ENCODE data around the gene PTEN. TPM values are rescaled to one million over a fixed set of nuclear protein-coding genes. Genes with fewer than 3 reads are reported as not detected.
"Not testable (repeated sequence)": the region's sequence is repeated elsewhere in the genome, so short reads cannot be mapped to it uniquely, and the experiment has no call there.

PTEN gene
- total RNA-seq, 1 donor, result 132 TPM

DNA sequence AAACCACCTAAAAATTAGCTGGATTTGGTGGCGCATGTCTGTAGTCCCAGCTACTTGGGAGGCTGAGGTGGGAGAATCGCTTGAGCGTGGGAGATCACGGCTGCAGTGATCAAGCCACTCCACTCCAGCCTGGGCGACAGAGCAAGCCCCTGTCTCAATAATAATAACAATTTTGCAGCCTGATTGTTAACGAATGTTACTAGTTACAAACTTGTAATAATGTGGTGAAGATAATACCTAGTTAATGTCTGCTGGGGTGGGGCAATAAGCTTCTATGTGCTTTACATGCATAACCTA lies 44.2 kb upstream of the PTEN start:
- no peak for DNase-seq (ENCODE audit: low read depth)
- TF ChIP-seq, protein P1, sequence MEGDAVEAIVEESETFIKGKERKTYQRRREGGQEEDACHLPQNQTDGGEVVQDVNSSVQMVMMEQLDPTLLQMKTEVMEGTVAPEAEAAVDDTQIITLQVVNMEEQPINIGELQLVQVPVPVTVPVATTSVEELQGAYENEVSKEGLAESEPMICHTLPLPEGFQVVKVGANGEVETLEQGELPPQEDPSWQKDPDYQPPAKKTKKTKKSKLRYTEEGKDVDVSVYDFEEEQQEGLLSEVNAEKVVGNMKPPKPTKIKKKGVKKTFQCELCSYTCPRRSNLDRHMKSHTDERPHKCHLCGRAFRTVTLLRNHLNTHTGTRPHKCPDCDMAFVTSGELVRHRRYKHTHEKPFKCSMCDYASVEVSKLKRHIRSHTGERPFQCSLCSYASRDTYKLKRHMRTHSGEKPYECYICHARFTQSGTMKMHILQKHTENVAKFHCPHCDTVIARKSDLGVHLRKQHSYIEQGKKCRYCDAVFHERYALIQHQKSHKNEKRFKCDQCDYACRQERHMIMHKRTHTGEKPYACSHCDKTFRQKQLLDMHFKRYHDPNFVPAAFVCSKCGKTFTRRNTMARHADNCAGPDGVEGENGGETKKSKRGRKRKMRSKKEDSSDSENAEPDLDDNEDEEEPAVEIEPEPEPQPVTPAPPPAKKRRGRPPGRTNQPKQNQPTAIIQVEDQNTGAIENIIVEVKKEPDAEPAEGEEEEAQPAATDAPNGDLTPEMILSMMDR (IDR thresholded peaks at IDR 0.05; ENCODE audit: insufficient read depth, low read length), result no peak
- no peak overlapping the region for H3K4me3 ChIP-seq (ENCODE audit: low read depth, low read length)

DNA sequence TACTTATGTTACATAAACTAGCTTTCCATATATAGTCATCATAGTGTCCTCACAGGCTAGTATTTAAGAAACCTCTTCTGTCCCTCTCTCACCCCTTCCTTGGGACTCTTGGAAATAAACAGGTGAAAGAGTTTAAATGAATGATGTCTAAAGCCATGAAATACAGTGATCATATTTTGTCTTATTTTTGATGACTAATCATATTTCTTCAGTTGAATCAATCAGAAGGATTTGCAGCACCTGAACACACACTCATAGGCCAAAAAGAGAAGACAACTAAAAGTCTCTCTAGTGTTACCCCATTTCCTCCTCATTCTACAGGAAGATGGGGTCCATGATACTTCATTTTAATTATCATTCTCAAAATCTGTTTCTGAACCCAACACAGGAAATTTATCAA lies 36.8 kb upstream of the PTEN start:
- H3K4me3 ChIP-seq (ENCODE audit: low read depth, low read length), result no peak overlapping the region
- DNase-seq (ENCODE audit: low read depth), result no peak
- TF ChIP-seq, protein P1 (IDR thresholded peaks at IDR 0.05; ENCODE audit: insufficient read depth, low read length), result no peak

DNA sequence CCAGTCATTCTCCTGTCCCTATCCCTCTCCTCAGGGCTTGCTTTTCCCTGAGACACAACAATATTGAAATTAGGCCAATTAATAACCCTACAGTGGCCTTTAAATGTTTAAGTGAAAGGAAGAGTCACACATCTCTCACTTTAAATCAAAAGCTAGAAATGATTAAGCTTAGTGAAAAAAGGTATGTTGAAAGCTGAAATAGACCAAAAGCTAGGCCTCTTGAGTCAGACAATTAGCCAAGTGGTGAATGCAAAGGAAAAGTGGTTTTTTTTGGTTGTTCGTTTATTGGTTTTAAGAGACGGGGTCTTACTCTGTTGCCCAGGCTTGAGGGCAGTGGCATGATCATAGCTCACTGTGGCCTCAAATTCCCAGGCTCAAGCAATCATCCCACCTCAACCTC lies 35.7 kb upstream of the PTEN start:
- no peak overlapping the region for H3K4me3 ChIP-seq (ENCODE audit: low read depth, low read length)
- TF ChIP-seq, protein P1 (IDR thresholded peaks at IDR 0.05; ENCODE audit: insufficient read depth, low read length), result no peak
- no peak for DNase-seq (ENCODE audit: low read depth)

DNA sequence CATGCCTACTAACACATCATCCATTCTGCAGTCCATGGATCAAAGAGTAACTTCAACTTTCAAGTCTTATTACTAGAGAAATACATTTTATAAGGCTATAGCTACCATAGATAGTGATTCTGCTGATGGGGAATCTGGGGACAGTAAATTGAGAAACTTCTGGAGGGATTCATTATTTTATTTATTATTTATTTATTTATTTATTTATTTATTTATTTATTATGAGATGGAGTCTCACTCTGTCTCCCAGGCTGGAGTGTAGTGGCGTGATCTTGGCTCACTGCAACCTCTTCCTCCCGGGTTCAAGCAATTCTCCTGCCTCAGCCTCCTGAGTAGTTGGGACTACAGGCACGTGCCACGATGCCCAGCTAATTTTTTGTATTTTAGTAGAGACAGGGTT lies 34.4 kb upstream of the PTEN start:
- not testable (repeated sequence) for H3K4me3 ChIP-seq (ENCODE audit: low read depth, low read length); DNase-seq (ENCODE audit: low read depth)

DNA sequence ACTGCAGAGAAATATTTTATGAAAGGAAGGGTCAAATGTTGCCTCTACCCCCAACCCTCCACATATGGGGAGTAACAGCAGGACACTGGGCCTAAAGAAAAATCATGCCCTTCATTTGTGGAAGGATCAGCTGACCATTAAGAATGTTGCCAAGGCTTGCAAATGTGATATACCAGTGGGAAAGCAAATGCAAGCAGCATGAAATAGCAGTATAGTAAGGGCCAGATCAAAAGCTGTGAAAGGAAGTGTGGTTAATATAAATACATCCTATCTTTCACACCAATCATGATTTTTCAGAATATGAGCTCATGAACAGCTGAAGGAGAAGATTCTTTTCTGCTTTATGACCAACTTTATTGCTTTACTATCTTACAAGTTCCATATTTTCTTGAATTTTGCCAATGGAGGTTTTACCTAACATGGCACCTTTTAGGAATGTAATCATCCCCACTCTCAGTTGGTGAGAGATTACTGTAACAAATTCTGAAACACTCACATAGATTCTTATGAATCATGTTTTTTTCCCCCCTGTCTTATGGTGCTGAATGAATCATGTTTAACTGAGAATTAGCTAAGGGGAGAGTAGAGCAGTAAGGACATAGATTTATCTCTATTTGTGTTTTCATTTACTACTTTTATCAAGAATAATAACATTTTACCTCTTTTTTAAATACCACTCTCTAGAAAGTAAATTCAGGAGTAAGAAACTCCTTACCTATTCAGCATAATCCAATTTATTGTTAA lies 33.3 kb upstream of the PTEN start:
- no peak overlapping the region for H3K4me3 ChIP-seq (ENCODE audit: low read depth, low read length)
- TF ChIP-seq, protein P1 (IDR thresholded peaks at IDR 0.05; ENCODE audit: insufficient read depth, low read length), result no peak
- DNase-seq (ENCODE audit: low read depth), result no peak

DNA sequence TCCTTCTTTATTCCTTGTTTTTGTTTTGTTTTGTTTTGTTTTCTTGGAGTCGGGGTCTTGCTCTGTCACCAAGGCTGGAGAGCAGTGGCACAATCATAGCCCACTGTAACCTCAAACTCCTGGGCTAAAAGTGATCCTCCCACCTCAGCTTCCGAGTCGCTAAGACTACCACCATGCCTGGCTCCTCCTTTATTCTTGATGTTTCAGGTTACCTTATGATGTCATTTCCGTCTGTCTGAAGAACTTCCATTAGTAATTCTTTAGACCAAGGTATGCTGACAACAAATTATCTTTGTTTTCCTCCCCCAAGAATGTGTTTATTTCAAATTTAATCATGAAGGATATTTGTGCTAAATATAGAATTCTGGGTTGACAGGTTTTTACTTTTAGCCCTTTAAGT lies 27.3 kb upstream of the PTEN start:
- no peak overlapping the region for H3K4me3 ChIP-seq (ENCODE audit: low read depth, low read length)
- TF ChIP-seq, protein P1 (IDR thresholded peaks at IDR 0.05; ENCODE audit: insufficient read depth, low read length), result no peak
- DNase-seq (ENCODE audit: low read depth), result no peak

DNA sequence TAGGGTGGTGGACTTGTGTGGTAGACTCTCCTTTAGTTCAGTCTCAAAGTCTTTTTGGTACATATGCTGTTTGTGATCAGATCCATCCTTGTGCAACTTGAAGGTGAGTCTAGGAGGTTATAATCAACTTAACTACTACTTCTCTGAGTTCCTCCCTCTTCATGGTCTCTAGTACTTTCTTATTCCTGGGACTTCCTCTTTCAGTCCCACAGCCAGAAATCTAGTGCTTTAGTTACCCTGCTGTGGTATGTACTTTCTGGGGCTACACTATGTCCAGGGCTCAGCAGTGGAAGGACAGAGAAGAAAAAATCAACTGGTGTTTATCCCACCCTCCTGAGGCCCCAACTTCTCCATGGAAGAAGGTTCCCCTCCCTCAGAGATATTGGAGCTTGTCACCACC lies 26.0 kb upstream of the PTEN start:
- TF ChIP-seq, protein P1 (IDR thresholded peaks at IDR 0.05; ENCODE audit: insufficient read depth, low read length), result no peak
- DNase-seq (ENCODE audit: low read depth), result no peak
- no peak overlapping the region for H3K4me3 ChIP-seq (ENCODE audit: low read depth, low read length)
